Measurements from ENCODE around the gene PTPRG.

GRCh38 chr3:62214850-62215249, 653.5 kb downstream of the PTPRG start:
- TF ChIP-seq, protein P1, sequence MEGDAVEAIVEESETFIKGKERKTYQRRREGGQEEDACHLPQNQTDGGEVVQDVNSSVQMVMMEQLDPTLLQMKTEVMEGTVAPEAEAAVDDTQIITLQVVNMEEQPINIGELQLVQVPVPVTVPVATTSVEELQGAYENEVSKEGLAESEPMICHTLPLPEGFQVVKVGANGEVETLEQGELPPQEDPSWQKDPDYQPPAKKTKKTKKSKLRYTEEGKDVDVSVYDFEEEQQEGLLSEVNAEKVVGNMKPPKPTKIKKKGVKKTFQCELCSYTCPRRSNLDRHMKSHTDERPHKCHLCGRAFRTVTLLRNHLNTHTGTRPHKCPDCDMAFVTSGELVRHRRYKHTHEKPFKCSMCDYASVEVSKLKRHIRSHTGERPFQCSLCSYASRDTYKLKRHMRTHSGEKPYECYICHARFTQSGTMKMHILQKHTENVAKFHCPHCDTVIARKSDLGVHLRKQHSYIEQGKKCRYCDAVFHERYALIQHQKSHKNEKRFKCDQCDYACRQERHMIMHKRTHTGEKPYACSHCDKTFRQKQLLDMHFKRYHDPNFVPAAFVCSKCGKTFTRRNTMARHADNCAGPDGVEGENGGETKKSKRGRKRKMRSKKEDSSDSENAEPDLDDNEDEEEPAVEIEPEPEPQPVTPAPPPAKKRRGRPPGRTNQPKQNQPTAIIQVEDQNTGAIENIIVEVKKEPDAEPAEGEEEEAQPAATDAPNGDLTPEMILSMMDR (conservative IDR thresholded peaks at IDR 0.05; ENCODE audit: low read length) = no peak
- no peak for TF ChIP-seq EZH2phosphoT487 (IDR thresholded peaks at IDR 0.05; ENCODE audit: borderline replicate concordance)

Measured in Loucy (cell line).